ENCODE data around the gene ARHGAP24.
A peak's percentile ranks its signal among the peaks of the same experiment; 100 is the strongest.
"Not testable (repeated sequence)": the region's sequence is repeated elsewhere in the genome, so short reads cannot be mapped to it uniquely, and the experiment has no call there.

ARHGAP24 gene

DNA sequence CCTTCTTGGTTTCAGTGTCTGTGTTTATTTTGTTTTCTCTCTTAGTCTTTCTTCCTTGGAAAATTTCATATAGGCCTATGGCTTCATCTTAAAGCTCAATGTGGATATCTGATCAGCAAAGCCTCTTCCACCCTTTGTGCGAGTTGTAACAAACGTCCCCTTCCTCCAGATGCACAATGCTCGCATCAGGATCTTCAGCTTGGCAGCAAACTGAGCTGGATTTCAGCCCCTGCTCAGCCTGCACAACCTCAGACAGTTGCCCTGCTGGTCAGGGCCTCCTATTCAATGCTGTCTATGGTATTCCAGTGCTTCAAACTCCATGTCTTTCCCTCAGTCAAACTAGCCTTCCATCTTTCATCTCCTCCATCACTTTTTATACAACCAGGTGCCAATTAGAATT is 309.4 kb downstream of the ARHGAP24 start:
- DNase-seq = no peak

DNA sequence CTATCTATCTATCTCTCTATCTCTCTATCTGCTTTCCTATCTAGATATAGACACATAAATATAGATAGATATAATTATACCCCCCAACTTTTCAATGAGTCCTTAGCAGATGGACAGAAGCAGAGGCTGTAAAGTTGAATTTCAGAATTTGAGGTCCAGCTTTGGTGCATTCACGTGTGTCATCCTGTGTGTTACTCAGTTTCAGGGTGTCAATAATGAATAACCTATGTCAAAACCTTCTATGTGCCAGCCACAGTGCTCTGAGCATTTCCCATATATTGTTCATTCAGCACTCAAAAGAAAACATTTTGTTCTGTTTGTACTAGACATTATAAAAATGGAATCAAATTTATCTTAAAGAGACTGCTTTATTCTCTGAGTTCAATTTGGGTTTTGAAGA is 310.0 kb downstream of the ARHGAP24 start:
- no peak for DNase-seq

DNA sequence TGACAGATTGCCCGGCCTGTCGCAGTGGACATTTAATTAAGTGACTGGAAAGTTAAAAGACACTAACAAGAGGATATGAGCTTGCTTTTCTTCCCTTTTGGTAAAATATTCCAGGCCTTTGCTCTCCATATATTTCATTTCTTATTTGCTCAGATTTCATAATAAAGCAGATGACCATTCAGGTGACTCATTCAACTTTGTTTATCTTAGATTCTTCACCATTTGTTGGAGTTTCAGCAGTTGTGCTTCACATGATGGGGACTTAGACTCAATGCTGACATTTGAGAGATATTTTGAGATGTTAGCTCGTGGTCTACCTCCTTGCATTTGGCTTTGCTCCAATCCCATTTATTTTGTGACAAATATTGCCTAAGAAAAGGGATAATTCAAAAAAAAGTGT is 312.2 kb downstream of the ARHGAP24 start:
- DNase-seq = no peak

GRCh38 chr4:85788604-85789003 is 313.7 kb downstream of the ARHGAP24 start:
- no peak for DNase-seq

GRCh38 chr4:85789241-85789640 is 314.3 kb downstream of the ARHGAP24 start:
- DNase-seq = no peak

DNA sequence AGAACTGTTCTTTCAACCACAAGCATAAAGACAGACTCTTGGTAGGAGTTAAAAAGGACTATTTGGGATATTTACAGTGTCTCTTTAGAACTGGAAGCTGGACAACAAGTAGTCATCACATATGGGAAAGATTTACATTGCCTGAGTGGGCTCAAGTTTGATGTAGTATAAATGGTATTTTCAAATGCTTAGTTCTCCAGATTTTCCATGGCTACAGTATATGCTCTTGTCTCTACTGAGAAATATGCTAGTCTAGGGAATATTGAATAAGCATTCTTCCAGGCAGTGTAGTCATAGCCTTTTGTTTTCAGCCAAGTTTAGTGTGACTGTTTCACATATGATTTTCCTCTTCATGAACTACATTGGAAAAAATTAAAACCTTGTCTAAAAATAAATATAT is 315.6 kb downstream of the ARHGAP24 start:
- DNase-seq = no peak

- no peak for DNase-seq
Measured at GRCh38 chr4:85792376-85793232, 317.7 kb downstream of the ARHGAP24 start.

DNA sequence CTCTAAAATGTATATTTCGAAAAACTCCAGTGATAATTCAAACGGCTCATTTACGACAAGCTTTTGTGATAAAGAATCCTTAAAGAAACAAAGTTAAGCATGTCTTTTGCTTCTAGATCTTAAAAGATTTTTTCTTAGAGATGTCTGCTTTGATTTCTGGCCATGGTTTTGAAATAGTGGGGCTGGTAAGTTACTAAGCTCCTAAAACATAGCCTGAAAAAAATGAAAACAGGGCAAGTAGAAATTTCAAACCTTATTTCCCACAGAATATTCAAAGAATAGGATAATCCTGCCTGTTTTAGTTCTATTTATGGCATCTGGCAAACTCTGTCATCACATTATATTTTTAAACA is 318.3 kb downstream of the ARHGAP24 start:
- DNase-seq = no peak

GRCh38 chr4:85798012-85798770 is 323.2 kb downstream of the ARHGAP24 start:
- DNase-seq = no peak

GRCh38 chr4:85803856-85804255 is 328.9 kb downstream of the ARHGAP24 start:
- DNase-seq = no peak

- no peak for DNase-seq
Measured at GRCh38 chr4:85805891-85806290, 330.9 kb downstream of the ARHGAP24 start.

- DNase-seq = no peak
Measured at GRCh38 chr4:85806334-85806733, 331.4 kb downstream of the ARHGAP24 start.

GRCh38 chr4:85807247-85807950 is 332.4 kb downstream of the ARHGAP24 start:
- no peak for DNase-seq

DNA sequence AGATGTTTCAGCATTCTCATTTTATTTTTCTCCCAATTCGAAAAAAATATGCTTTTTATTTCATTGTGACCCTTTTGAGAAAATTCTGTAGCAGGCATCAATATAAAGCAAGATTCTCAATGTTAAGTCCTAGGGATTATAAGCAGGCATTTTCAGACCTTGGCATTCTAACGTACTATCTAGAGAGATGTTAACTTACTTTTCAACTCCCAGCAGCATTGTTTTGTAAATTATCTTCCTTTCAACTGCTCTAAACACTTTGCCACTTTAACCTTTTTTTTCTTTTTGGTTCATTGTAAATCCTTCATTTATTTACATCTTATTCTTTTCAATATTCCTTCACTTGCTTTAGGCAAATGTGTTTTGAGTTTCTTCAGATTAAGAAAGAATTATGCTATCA is 333.2 kb downstream of the ARHGAP24 start:
- DNase-seq = no peak

GRCh38 chr4:85808864-85809263 is 333.9 kb downstream of the ARHGAP24 start:
- DNase-seq = no peak

GRCh38 chr4:85812776-85813175 is 337.8 kb downstream of the ARHGAP24 start:
- DNase-seq = no peak

- no peak for DNase-seq
Measured at GRCh38 chr4:85815796-85816459, 341.0 kb downstream of the ARHGAP24 start.

DNA sequence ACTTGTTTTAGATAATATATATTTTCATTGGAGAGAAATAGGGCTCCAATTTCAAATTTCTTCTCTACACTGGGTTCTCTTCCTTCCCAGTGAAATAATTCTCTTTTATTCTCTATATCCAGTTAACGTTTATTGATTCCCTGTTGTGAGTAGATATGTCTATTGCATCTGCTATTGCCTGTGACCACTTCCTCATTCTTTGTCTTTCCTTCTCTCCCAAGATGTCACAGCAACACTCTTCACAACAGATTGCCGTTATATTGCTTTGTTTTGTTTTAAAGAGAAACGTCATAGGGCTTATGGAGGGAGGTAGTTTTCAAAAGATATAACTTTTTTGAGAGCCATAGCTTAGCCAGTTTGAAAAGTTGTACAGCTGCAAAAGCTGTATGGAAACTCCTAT is 343.8 kb downstream of the ARHGAP24 start:
- DNase-seq = no peak

- DNase-seq = not testable (repeated sequence)
Measured at GRCh38 chr4:85820101-85820500, 345.2 kb downstream of the ARHGAP24 start.

DNA sequence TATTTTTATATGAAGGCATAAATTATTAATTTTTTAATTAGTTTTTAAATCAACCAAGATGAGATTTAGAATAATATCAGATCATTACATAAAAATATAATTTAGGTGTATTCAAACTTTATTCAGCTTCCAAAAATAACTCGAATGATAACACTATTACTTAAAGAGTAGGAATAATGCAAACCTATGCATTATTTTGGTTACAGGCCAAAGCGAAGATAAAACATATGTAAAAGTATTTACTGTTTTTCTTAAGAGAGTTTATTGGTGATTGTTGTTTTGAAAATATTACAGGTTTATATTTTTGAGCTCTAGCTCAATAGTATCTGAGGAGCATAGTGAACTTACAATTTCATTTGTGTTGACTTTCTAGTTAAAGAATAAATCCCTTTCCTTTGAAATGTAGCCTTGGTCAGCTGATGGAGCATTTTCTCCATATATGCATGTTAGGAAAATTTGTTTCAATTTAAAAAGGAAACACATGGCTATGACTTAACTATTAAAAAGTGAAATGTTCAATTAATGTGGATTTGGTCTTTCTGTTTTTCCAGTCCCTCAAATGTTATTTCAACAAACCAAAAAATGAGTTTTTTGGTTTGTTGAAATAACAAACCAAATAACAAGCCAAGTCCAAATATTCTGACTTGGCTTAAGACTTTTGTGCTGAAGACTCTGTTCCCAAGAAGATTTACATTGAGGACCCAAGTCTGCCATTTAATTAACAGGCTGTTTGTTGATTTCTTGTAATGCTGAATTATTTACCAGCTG is 346.9 kb downstream of the ARHGAP24 start:
- no peak for DNase-seq

DNA sequence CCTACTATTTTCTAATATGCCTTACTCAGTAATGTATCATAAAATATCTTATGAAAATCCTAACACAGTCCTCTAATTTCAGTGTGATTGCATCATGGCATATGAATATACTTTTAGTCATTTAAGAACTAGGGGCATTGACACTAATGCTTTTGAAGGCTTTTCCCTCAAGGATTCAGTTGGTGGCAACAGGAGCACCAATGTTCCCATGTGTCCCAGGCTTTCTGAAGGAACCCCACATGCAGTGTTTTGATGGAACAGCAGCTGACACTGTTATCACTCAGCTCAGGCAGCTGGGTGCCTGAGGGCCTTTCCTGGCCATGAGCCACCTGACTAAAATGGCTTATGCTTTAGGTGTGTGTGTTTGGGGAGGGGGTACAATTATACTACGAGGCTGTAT is 348.3 kb downstream of the ARHGAP24 start:
- DNase-seq = peak; percentile 37
